GM12872 (cell line): Measurements from ENCODE around the gene ERC2.

ENCODE experiments used
- TF ChIP-seq, protein P1 (sequence below): IDR thresholded peaks from 3 replicates; pipeline ENCODE4 v1.5.1; 2011; ENCODE audit warnings: low read depth, mild to moderate bottlenecking, low read length, moderate library complexity; ENCODE audit not compliant: insufficient read depth

Gene ERC2

DNA sequence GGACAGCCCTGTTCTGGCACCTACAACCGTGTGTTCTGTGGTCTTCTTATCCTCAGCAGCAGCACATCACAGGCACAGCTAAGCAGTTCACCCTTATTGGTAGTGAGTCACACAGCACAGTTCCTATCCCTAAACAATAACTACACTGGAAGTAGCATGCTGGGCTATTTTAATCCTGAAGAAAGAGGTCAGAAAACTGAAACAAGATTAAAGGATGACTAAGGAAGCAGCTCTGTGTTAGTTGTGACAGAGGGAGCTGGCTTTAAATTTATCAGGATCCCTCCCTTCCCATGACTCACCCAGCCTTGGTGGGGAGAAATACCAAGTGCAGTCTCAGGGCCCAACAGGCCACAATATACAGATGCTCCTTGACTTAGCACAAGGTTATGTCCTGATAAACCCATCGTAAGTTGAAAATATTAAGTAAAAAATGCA lies 144.3 kb downstream of the ERC2 start:
- TF ChIP-seq, protein P1, sequence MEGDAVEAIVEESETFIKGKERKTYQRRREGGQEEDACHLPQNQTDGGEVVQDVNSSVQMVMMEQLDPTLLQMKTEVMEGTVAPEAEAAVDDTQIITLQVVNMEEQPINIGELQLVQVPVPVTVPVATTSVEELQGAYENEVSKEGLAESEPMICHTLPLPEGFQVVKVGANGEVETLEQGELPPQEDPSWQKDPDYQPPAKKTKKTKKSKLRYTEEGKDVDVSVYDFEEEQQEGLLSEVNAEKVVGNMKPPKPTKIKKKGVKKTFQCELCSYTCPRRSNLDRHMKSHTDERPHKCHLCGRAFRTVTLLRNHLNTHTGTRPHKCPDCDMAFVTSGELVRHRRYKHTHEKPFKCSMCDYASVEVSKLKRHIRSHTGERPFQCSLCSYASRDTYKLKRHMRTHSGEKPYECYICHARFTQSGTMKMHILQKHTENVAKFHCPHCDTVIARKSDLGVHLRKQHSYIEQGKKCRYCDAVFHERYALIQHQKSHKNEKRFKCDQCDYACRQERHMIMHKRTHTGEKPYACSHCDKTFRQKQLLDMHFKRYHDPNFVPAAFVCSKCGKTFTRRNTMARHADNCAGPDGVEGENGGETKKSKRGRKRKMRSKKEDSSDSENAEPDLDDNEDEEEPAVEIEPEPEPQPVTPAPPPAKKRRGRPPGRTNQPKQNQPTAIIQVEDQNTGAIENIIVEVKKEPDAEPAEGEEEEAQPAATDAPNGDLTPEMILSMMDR: no peak

- TF ChIP-seq, protein P1: no peak
Observed at GRCh38 chr3:56322862-56323261, 145.4 kb downstream of the ERC2 start.

- TF ChIP-seq, protein P1: no peak
Observed at GRCh38 chr3:56321892-56322291, 146.4 kb downstream of the ERC2 start.

DNA sequence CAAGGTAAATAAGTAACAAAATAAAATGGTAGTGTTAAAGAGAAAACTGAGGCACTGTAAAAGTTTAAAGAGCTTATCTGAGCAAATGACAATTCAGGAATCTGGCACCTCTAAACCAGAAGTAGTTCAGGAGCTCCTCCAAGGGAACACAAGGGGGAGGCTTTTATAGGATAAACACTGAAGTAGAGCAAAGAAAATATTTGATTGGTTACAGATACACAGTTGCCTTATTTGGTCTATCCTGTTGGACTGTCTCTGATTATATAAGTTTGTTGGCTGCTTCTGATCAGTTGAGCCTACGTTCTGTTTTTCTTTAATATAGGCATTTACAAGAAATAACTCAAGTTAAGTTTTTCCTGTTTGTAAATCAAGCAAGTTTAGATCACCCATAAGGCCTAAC lies 146.9 kb downstream of the ERC2 start:
- TF ChIP-seq, protein P1: no peak

- TF ChIP-seq, protein P1: no peak
Observed at GRCh38 chr3:56320883-56321282, 147.4 kb downstream of the ERC2 start.

DNA sequence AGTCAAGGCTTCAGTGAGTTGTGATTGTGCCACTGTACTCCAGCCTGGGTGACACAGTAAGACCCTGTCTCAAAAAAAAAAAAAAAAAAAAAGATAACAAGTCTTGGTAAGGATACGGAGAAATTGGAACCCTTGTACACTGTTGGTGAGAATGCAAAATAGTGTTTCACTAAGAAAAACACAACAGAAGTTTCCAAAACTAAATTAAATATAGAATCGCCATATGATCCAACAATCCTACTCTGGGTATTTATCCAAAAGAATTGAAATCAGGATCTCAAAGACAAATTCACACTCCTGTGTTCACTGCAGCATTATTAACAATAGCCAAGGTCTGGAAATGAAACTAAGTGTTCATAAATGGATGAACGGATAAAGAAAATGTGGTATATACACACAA lies 149.4 kb downstream of the ERC2 start:
- TF ChIP-seq, protein P1: no peak

GRCh38 chr3:56316944-56317343 lies 151.3 kb downstream of the ERC2 start:
- TF ChIP-seq, protein P1: no peak

- TF ChIP-seq, protein P1: no peak
Observed at GRCh38 chr3:56314842-56315241, 153.4 kb downstream of the ERC2 start.
